ENCODE measurements around the gene TMEM184B.

The TMEM184B gene

DNA sequence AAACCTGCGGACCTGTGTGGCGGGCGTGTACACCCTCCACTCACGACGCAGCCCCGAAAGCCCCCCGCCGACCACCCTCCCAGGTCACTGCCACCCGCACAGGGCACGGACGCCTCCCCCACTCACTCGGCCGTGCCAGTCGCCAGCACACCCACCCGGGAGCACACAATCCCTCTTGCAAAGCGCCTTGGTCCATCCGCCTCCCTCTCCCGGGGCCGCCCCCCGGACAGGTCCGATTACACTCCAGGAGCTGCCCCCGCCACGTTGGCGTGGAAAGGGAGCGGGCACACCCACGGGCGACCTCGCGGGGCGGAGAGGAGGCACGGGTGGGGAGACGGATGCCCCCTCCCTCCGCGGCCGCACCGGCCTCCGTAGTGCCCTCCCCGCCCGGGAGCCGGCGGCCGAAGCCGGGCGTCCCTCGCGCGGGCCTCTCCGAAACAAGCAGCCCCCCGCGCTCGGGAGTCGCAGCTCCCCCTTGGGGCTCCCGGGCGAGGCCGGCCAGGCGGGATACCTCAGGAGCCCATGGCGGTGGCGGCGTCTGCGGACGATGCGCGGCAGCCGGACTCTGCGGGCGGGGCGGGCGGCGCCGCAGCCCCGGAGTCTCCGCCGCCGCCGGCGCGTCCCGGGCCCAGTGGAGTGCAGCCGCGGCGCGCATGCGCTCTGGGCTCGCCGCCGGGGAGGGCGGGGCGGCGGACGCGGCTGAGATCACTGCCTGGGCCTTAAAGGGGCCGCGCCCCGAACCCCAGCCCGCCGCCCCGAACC lies at the start of gene TMEM184B:
TMEM184B (minus strand) TSS at position 638 of the 762 bp plus-strand sequence. CDS start 25,049 bp downstream, outside the sequence.
- peak; percentile 99 for DNase-seq (ENCODE audit: low spot score)

DNA sequence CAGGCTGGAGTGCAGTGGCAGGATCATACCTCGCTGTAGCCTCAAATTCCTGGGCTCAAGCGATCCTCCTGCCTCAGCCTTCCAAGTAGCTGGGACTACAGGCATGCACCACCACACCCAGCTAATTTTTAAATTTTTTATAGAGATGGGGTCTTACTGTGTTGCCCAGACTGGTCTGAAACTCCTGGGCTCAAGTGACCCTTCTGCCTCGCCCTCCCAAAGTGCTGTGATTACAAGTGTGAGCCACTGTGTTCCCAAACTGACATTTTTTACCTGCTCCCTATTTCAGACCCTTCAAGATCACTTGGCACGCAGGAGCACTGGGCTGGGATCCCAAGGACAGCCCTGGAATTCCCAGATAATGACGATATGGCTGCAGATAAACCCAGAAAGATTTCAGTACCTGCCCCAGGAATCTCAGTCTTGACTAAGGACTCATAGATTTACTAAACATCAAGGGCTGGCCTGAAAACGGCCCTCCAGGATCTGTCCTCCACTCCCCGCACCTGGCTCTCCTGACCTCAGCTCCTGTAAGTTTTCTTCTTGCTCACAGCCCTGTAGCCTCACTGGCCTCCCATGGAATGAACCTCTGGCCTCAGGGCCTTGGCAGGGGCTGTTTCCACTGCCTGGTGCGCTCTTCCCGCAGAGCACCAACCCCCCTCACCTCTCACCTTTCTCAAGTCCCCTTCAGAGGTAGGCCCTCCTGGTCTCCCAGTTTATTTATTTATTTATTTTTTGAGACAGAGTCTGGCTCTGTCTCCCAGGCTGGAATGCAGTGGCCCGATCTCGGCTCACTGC lies 48.0 kb upstream of the TMEM184B start:
- DNase-seq (ENCODE audit: low spot score), result no peak

DNA sequence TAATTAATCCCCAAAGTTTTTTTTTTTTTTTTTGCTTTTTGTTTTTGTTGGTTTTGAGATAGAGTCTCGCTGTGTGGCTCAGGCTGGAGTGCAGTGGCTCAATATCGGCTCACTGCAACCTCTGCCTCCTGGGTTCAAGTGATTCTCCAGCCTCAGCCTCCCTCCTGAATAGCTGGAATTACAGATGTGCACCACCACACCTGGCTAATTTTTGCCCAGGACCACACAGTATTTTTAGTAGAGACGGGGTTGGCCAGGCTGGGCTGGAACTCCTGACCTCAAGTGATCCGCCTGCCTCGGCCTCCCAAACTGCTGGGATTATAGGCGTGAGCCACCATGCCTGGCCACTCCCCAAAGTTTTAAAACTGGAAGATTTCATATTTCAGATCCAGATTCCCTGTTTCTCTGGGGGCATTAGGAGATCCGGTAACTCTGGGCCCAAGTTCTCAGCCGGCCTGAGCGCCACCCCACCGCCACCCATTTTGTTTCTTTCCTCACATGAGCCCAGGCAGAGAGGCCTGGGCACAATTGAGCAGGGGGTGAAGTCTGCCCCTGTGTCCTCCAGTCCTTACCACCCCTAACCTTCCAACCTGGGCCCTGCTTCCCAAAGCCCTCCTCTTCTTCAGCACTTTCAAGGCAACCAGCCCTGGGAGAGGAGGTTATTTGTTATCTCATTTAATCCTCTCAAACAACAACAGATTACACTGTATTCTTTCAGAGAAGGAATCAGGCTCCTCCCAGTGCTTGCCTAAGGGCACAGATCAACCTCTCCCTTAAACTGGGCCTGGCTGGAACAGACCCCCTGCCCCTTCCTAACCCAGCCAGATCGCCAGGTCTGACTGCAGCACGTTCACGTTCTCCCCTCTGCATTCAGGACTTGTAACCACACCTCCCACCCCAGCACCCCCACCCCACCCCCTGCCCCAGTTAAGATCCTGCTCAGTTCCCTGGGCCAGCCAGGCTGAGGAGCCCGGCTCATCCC lies 46.3 kb upstream of the TMEM184B start:
- no peak for DNase-seq (ENCODE audit: low spot score)

DNA sequence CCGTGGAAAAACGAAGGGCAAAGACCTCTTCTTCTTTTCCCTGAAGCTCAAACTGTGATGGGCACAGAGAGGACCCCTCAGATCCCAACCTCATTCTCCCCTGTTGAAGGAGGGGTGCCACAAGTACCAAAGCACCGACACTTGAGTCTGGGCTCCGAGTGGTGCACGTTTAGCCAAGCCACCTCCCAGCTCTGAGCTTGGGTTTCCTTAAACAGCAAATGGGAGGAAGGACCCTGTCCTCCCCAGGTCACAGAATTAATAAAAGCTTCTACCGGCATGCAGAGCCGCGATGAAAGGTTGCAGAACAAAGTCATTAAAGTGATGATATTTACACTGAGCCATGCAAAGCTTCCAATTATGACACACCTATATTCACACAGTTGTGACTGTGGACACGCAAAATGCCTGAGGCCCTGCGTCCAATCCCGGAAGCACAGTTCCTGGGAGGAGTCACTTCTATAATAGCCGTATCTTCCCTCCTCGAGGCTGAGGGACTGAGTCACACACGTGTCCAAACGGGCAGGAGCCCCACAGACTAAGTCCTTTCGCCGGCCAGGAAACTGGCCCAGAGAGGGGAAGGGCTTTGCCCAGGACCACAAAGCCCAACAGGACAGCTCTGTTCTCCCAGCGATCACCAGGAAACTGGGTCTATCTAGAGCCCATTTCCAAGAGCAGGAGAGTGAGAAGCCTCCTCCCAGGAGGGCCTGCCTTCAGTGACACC lies 45.3 kb upstream of the TMEM184B start:
- DNase-seq (ENCODE audit: low spot score), result peak; percentile 95

DNA sequence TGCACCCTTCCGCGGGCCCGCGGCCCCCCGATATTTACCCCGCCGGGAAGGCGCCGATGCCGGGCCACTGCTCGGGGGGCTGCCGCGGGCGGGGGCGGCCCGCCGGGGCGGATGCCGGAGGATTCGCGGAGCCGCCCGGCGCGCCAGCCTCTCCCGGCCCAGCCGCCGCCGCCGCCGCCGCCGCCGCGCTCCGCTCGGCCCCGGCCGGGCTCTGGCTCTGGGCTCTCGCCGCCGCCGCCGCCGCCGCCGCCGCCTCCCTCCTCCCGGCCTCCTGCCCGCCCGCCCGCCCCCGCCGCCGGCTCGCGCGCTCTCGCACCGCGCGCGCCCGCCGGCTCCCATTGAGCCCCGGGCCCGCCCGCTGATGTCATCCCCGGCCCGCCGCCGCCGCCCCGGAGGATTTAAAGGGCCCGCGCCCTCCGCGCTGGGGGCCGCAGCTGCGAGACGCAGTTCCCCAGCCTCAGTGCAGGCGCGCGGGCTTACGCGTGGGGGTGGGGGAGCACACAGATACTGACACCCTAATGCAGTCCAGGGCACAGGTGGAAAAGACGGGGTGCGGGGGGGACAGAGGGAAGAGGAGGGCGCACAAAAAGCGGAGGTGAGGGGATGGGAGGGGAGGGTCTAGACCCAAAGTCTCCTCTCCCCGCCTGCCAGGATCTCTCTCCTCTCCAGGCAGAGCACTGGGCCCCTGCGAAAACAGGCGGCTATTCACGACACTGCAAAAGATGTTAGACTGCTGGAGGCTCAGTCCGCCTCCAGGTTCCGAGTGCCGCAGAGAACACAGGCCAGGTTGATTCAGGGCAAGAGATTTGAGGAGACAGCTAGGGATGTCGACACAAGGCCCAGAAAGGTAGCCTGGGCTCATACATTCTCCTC lies 44.5 kb upstream of the TMEM184B start, which contains the start of gene CSNK1E:
CSNK1E (minus strand) TSS at position 312 of the 873 bp plus-strand sequence. CDS start 3,276 bp downstream, outside the sequence.
- peak; percentile 92 for DNase-seq (ENCODE audit: low spot score)

DNA sequence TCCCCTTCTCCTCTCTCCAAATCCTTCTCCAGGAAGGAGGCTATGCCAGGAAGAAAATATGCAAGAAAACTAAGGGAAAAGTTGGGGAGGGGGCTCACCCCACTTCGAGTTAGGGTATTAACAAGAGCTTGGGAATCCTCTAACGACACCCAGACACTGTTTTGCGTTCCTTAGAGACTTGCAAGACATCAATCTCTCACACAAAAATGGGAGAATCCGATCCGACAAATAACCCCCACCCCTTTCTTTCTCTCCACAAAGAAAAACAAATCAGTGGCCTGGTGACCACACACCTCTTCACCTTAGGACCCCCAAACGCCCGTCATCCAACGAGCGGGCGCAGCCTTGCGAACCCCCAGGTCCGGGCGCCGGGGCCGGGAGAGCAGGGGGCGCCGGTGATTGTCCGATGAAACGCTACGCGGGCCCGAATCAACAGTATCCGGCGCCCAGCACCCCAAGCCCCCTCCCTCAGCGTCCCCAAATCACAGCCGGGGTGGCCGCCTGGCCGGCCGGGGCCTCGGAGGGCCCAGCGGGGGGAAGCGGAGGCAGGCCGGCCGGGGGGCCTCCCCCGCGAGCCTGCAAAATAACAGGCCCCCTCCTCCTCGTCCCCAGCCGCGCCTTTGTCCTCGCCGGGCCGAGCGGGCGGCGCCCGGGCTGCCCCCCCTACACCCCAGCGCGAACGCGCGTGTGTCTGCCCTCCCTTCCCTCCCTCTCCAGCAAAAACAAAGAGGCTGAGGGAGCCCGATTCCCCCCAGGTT lies 43.7 kb upstream of the TMEM184B start:
- peak; percentile 81 for DNase-seq (ENCODE audit: low spot score)

DNA sequence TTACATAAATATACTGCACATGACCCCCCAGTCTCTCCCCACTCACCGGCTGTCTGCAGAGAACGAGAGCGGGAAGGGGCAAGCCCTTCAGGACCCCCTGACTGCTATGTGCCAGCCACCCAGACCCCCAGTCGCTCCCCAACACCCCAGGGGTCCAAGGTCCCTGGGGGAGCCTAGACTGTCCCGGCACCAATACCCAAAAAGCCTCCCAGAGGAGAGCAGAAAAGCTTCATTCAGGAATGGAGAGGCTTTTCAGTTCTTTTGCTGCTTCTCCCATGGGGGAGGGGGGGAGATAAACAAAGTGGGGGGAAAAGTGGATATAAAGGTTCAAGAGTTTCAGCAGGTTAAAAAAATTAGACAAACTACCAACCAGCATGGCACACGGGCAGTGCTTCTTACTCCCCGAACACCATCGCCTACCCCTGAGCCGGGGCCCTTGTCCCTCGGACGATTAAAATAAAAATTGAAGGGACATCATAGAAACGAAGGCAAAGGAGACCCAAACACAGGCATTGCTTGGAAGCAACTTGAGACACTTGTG lies 43.1 kb upstream of the TMEM184B start:
- DNase-seq (ENCODE audit: low spot score), result no peak

DNA sequence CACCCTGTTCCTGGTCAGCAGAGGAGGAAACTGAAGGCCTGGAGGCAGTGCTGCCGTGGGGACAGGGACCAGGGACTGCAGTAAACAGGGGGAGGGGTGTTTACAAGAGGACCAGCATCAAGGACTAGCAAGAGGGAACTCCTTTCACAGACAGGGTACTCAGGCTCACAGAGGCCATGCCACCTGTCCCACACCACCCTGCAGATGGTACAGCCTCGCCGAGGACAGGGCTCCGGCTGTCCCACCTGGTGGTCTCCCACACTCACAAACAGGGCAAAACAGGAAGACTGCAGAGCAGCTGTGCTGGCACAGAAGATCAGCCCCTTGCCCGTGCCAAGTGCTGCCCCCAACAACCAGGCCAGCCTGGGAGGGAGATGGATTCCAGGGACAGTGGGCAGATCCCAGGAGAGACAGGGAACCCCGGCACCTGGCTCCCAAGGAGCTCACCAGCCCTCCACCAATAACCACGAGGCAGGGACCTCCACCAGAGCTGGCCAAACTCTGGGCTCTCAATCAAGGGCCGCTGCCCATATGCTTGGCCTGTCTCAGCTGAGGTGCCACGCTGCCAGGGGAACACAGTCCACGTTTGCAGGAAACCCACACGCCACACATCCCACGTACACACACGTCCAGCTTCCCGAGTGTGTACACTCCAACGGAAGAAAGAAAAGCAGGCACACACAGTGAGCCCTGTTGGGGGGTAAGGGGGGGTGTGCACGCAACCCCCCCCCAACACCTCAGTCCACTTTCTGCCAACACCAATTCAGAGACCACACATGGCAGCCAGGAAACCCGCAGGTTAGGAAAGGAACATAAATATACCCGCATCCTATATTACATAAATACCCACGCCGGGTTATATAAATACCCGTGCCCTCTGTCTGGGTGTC lies 42.4 kb upstream of the TMEM184B start:
- no peak for DNase-seq (ENCODE audit: low spot score)

DNA sequence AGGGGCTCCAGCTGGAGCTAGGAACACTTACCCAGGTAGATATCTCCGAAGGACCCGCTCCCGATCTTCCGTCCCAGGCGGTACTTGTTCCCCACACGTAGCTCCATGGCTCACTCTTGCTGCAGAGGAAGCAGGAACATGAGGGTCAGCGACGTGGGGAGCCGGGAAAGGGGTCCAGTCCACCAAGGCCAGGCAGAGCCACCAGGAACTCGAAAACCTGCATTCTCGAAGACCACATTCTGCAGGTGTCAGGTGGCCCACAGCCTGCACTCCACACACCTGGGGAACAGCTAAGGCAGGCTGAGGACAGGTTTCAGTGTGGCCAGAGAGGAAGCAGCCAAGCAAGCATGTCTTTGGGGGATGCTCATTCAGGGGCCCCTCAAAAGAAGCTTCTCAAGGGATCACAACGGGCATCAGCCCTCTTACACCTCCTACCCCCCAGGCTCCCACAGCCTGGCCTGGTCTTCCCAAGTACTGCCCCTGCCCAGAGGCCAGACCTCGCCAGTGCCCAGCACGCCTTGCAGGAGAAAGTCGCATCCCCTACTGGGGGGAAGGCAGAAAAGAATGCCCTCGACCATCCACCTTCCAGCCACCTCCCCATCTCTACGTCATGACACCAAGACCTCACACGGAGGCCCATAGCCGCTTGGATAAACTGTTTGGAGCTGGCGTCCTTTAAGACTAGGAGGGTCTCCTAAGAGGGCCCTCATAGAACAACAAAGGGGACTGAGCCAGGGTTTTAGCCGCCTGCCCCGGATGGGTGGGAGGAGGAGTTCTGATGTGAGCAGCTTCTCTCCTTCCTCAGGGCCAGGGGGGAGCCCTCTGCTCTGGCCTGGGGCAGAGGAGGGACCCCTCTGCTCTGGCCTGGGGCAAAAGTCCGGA lies 41.5 kb upstream of the TMEM184B start:
- no peak for DNase-seq (ENCODE audit: low spot score)

DNA sequence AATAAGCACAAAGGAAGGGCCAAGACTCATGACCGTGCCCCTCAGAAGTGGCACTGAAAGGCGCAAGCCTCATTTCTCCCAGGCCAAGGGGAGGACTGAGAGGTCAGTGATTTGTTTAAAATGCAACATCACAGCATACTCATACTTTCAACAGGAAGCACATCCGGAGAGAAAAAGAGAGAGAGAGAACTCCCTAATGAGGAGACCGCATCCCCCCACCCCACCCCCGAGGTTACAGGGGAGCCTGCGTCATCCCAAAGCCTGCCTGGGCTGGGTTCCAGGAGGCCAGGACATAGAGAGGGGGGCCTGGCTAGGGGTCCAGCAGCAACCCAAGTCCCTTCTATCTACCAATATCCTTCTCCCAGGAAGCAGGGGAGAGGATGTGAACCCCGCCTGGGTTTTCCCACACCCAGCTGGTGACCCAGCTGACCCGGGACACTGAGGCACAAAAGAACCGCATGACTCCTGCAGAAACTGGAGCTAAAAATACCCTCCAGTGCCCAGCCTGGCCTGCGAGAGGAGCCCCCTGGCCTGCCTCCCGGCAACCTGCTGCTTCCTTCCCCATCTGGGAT lies 40.7 kb upstream of the TMEM184B start:
- peak; percentile 77 for DNase-seq (ENCODE audit: low spot score)

DNA sequence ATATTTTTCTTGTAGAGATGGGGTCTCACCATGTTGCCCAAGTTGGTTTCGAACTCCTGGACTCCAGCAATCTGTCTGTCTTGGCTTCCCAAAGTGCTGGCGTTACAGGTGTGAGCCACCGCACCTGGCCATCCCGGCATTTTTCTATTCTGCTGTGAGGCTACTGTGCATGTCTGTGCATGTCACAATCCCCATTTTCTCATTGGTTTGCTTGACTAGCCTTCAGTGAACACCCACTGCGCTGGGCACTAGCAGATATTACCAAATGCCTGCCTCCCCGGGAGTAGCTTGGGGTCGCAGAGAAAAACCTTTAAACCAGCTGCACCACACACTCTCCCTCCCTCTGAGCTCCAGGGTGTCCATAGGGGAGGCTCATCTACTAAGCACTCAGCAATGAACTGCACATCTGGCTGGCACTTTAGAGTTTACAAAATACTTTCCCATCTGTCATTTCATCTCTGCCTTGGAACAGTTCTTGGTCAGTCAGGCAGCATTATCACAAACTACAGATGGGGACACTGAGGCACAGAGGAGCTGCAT lies 39.5 kb upstream of the TMEM184B start:
- no peak for DNase-seq (ENCODE audit: low spot score)

DNA sequence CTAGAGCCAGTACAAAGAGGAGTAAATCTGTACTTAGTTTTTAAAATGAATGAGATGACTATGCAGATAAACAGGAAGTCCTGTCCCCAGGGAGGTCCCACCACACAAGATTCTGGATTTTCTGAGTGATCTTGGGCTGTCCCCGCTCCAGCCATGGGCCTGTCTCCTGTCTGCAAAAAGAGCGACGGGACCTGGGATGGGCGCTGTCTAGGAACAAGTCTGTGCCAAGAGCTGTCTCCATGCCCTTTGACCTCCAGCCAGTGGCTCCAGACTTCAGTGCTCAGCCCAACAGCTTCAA lies 38.5 kb upstream of the TMEM184B start:
- DNase-seq (ENCODE audit: low spot score), result no peak

DNA sequence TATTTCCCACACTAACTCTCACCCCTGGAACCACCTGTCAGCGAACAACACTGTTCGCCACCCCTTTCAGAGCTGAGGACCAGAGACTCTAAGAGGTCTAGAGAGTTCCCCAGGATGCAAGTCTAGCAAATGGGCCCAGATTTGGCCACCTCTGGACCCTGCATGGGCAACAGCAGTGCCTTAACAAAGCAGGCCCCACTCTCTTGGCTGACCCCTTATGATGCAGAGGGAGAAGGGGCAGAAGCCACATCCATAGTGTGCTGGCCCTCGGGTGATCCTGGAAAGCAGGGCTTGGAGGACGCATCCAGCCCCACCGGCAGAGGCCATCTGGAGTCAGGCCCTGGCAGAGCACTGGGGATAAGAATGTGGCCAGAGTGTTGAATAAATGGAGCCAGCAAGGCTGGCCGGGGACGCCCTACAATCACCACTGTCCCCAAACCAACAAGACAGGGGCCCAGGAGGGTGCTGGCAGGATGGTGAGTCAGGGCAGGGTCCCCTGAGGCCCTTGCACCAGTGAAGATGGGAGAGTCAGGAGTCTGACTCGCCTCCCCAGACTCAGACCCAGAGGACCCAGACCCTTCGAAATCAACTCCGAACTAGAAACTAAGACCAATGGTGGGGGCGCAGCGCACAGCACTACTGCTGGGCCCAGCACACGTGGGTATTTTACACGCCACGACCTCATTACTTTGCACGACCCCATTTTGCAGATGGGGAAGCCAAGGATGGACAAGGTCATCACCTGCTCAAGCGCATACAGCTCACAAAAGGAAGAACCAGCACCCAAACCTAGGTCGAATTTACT lies 37.9 kb upstream of the TMEM184B start:
- peak; percentile 44 for DNase-seq (ENCODE audit: low spot score)

DNA sequence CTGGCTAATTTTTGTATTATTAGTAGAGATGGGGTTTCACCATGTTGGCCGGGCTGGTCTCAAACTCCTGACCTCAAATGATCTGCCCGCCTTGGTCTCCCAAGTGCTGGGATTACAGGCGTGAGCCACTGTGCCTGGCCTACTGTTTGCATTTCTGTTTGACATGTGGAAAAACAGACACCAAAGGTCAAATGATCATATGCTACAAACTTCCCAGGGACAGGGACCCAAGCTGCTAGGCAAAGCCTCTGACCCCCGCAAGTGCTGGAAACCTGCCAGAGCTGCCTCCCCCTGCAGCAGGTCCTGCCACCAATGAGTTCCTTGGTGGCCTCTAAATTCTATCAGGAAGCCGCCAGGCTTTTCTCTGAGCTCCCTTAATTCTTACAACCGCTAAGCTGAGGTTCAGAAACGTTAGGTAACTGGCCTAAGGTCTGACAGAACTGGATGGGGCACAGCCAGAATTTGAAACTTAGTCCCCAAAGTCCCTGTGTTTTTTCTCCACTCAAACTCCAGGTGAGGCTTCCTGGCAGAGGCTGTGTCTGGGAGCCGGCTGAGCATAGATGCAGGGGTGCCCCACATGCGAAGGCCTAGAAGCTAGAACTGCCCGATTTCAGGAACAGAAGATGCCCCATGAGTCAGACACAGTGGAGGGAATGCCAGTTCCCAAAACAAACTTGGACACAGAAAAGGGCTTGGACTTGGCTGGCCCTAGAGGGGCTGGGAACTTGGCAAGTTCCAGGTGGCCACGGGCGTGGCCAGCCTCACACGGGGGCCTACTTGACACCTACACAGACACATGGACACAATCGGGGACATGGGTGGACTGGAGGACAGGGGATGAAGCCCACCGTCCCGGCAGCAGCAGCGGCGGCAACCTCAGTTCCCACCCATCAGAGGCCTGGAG lies 37.1 kb upstream of the TMEM184B start:
- peak; percentile 52 for DNase-seq (ENCODE audit: low spot score)

Measured in AG20443 (cell line).